ENCODE results near the gene TBC1D3B. TPM values are rescaled to one million over a fixed set of nuclear protein-coding genes. Genes with fewer than 3 reads are reported as not detected.
A peak's percentile ranks its signal among the peaks of the same experiment; 100 is the strongest.

TBC1D3B gene
- total and polyA plus RNA-seq, 8 donors, result 6.7 to 26.5 (median 14.9) TPM

DNA sequence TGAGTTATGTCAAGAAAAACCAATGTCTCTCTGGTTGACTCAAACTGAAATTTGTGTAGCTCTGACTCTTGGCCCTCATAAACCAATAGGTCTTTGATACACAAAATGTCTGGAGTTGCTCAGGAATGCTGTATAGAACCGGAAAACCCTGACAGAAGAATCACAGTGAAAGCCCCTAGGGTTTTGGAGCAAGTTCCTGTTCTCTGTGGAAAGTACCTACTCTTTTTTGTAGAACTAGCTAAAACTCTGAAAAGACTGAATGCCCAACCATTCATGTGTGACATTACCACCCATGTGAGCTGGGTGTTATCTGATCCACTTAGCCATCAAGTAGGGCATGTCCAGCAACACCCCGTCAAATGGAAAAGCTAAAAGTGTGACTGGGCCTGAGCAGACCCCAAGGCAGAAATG lies 44.0 kb downstream of the TBC1D3B start:
- Histone ChIP-seq H3K27ac (no peak overlapping the region), H3K36me3 (no peaks in the 10 kb centered on the region), H3K4me3 (no peak overlapping the region), H3K4me1 (peaks cover 0 to 17% of the 10 kb centered on the region in 2 donors), H3K27me3 (no peaks in the 10 kb centered on the region), H3K9me3 (no peaks in the 10 kb centered on the region)
- no peak for ATAC-seq
- intact Hi-C loops (cut with DNase I), result no loop called here
- DNase-seq, result no peak
- TF ChIP-seq, protein P1, sequence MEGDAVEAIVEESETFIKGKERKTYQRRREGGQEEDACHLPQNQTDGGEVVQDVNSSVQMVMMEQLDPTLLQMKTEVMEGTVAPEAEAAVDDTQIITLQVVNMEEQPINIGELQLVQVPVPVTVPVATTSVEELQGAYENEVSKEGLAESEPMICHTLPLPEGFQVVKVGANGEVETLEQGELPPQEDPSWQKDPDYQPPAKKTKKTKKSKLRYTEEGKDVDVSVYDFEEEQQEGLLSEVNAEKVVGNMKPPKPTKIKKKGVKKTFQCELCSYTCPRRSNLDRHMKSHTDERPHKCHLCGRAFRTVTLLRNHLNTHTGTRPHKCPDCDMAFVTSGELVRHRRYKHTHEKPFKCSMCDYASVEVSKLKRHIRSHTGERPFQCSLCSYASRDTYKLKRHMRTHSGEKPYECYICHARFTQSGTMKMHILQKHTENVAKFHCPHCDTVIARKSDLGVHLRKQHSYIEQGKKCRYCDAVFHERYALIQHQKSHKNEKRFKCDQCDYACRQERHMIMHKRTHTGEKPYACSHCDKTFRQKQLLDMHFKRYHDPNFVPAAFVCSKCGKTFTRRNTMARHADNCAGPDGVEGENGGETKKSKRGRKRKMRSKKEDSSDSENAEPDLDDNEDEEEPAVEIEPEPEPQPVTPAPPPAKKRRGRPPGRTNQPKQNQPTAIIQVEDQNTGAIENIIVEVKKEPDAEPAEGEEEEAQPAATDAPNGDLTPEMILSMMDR (IDR thresholded peaks at IDR 0.05), result no peak

GRCh38 chr17:36131931-36132330 lies 44.5 kb downstream of the TBC1D3B start:
- Histone ChIP-seq H3K4me3 (no peak overlapping the region), H3K36me3 (no peaks in the 10 kb centered on the region), H3K9me3 (no peaks in the 10 kb centered on the region), H3K27ac (no peak overlapping the region), H3K27me3 (no peaks in the 10 kb centered on the region), H3K4me1 (peaks cover 0 to 17% of the 10 kb centered on the region in 2 donors)
- no peak for DNase-seq
- TF ChIP-seq, protein P1 (IDR thresholded peaks at IDR 0.05), result no peak
- no peak for ATAC-seq
- intact Hi-C loops (cut with DNase I), result no loop called here

- Histone ChIP-seq H3K4me1 (peaks cover 0 to 17% of the 10 kb centered on the region in 2 donors), H3K27me3 (no peaks in the 10 kb centered on the region), H3K4me3 (no peak overlapping the region), H3K36me3 (no peaks in the 10 kb centered on the region), H3K9me3 (peaks cover 0 to 4% of the 10 kb centered on the region in 2 donors), H3K27ac (no peak overlapping the region)
- DNase-seq, result no peak
- intact Hi-C loops (cut with DNase I), result no loop called here
- ATAC-seq, result peak; percentile 30
- TF ChIP-seq, protein P1 (IDR thresholded peaks at IDR 0.05), result no peak
Measured at GRCh38 chr17:36131421-36131820, 45.0 kb downstream of the TBC1D3B start.

GRCh38 chr17:36130346-36130745 lies 46.1 kb downstream of the TBC1D3B start:
- TF ChIP-seq, protein P1 (IDR thresholded peaks at IDR 0.05), result no peak
- Histone ChIP-seq H3K27me3 (no peaks in the 10 kb centered on the region), H3K4me3 (no peak overlapping the region), H3K36me3 (no peaks in the 10 kb centered on the region), H3K4me1 (peaks cover 0 to 17% of the 10 kb centered on the region in 2 donors), H3K27ac (no peak overlapping the region), H3K9me3 (peaks cover 0 to 15% of the 10 kb centered on the region in 2 donors)
- intact Hi-C loops (cut with DNase I), result no loop called here
- DNase-seq (no peak), ATAC-seq (no peak)

GRCh38 chr17:36129616-36130015 lies 46.8 kb downstream of the TBC1D3B start:
- H3K4me1 ChIP-seq, result peaks cover 0 to 17% of the 10 kb centered on the region in 2 donors
- no peaks in the 10 kb centered on the region for H3K27me3 ChIP-seq
- H3K27ac ChIP-seq, result no peak overlapping the region
- peaks cover 0 to 21% of the 10 kb centered on the region in 2 donors for H3K9me3 ChIP-seq
- intact Hi-C loops (cut with DNase I), result no loop called here
- no peak overlapping the region for H3K4me3 ChIP-seq
- ATAC-seq (no peak), DNase-seq (no peak)
- no peaks in the 10 kb centered on the region for H3K36me3 ChIP-seq
- TF ChIP-seq, protein P1 (IDR thresholded peaks at IDR 0.05), result no peak

Data from left lung (tissue), 10 donors.